Progenitor cell of endocrine pancreas (in vitro differentiated cells): ENCODE measurements around the gene PTPRU. TPM values are rescaled to one million over a fixed set of nuclear protein-coding genes. Genes with fewer than 3 reads are reported as not detected.

ENCODE experiments used
- DNase-seq: peaks from one replicate; pipeline ENCODE4 v3.0.0; 2021; ENCODE audit warnings: low spot score; ENCODE audit not compliant: unreplicated experiment
- H3K27ac Mint-ChIP-seq: 2 replicates; pipeline ENCODE4 v1.8.0; 2021; ENCODE audit warnings: mild to moderate bottlenecking, moderate library complexity, mixed read lengths
- H3K27me3 Mint-ChIP-seq: 2 replicates; pipeline ENCODE4 v1.8.0; 2021; ENCODE audit warnings: mixed read lengths
- H3K36me3 Mint-ChIP-seq: 2 replicates; pipeline ENCODE4 v1.8.0; 2022; ENCODE audit warnings: mixed read lengths; ENCODE audit not compliant: insufficient read depth
- H3K4me1 Mint-ChIP-seq: 2 replicates; pipeline ENCODE4 v1.8.0; 2021; ENCODE audit warnings: low read depth, mixed read lengths
- H3K4me3 Mint-ChIP-seq: 2 replicates; pipeline ENCODE4 v1.8.0; 2021; ENCODE audit warnings: low read depth, mild to moderate bottlenecking, moderate library complexity, mixed read lengths
- H3K9me3 Mint-ChIP-seq: 2 replicates; pipeline ENCODE4 v1.8.0; 2021; ENCODE audit warnings: low read depth, mixed read lengths
- CTCF ChIP-seq: fragments of 200-600 bp; sonication (generic); IDR thresholded peaks from one replicate; pipeline ENCODE4 v1.5.0; 2021; ENCODE audit warnings: antibody characterized with exemption, mild to moderate bottlenecking; ENCODE audit not compliant: unreplicated experiment
- total RNA-seq: library from RNA; stranded (reverse); gene quantifications from 2 replicates; pipeline ENCODE4 v1.2.1, GENCODE V29; 2021

The PTPRU gene
- total RNA-seq, 1 donor from 2014 or later, result 79.4 TPM

- Mint-ChIP-seq H3K36me3 (peaks cover 14% of the 10 kb centered on the region), H3K4me1 (no peaks in the 10 kb centered on the region), H3K9me3 (peaks cover 4% of the 10 kb centered on the region), H3K27me3 (no peaks in the 10 kb centered on the region), H3K4me3 (no peak overlapping the region), H3K27ac (no peak overlapping the region)
- TF ChIP-seq CTCF, result no peak
- DNase-seq, result no peak
Measured at GRCh38 chr1:29281571-29281970, 45.2 kb downstream of the PTPRU start.

GRCh38 chr1:29282135-29282923, 46.0 kb downstream of the PTPRU start:
- DNase-seq, result no peak
- no peak overlapping the region for H3K4me3 Mint-ChIP-seq

GRCh38 chr1:29282924-29283803, 46.8 kb downstream of the PTPRU start:
- no peak overlapping the region for H3K27ac Mint-ChIP-seq
- no peaks in the 10 kb centered on the region for H3K27me3 Mint-ChIP-seq
- DNase-seq, result no peak
- no peaks in the 10 kb centered on the region for H3K4me1 Mint-ChIP-seq
- TF ChIP-seq CTCF, result no peak
- no peaks in the 10 kb centered on the region for H3K9me3 Mint-ChIP-seq
- H3K36me3 Mint-ChIP-seq, result peaks cover 4% of the 10 kb centered on the region
- no peak overlapping the region for H3K4me3 Mint-ChIP-seq

More at GRCh38 chr1:29282135-29282923, 46.0 kb downstream of the PTPRU start:
- Mint-ChIP-seq H3K4me1 (no peaks in the 10 kb centered on the region), H3K36me3 (peaks cover 7% of the 10 kb centered on the region), H3K27ac (no peak overlapping the region), H3K9me3 (no peaks in the 10 kb centered on the region), H3K27me3 (no peaks in the 10 kb centered on the region)
- TF ChIP-seq CTCF, result no peak

- peaks cover 3% of the 10 kb centered on the region for H3K36me3 Mint-ChIP-seq
- no peak for TF ChIP-seq CTCF
- H3K27me3 Mint-ChIP-seq, result no peaks in the 10 kb centered on the region
- no peaks in the 10 kb centered on the region for H3K4me1 Mint-ChIP-seq
- no peak overlapping the region for H3K27ac Mint-ChIP-seq
- H3K4me3 Mint-ChIP-seq, result no peak overlapping the region
- no peaks in the 10 kb centered on the region for H3K9me3 Mint-ChIP-seq
- DNase-seq, result no peak
Measured at GRCh38 chr1:29283804-29284195, 47.5 kb downstream of the PTPRU start.

- Mint-ChIP-seq H3K36me3 (peaks cover 3% of the 10 kb centered on the region), H3K4me3 (no peak overlapping the region), H3K27ac (peak overlapping the region; percentile 69)
Measured at GRCh38 chr1:29284286-29284960, 48.1 kb downstream of the PTPRU start.

More at GRCh38 chr1:29284286-29284960, 48.1 kb downstream of the PTPRU start:
- Mint-ChIP-seq H3K27me3 (no peaks in the 10 kb centered on the region), H3K9me3 (no peaks in the 10 kb centered on the region), H3K4me1 (no peaks in the 10 kb centered on the region)
- DNase-seq, result no peak
- TF ChIP-seq CTCF, result no peak
